ENCODE measurements around the gene SNX3.

SNX3 gene

DNA sequence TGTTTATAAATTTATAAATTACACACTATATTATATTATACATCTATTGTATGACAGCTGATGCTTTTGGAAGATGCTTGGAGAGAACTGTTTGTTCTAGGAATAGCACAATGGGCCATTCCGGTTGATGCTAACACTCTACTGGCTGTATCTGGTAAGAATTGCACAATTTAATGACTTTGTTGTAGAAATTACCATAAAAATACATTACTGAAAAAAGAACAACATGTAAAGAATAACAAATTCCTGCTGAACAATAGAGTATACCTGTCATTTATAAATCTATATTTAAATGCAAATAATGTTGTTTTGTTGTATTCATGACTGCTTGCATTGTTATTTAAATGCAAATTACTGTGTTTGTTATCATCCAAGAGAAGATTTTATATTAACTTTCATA lies 80.6 kb downstream of the SNX3 start:
- no peak for DNase-seq (ENCODE audit: low read depth)
- TF ChIP-seq, protein P1, sequence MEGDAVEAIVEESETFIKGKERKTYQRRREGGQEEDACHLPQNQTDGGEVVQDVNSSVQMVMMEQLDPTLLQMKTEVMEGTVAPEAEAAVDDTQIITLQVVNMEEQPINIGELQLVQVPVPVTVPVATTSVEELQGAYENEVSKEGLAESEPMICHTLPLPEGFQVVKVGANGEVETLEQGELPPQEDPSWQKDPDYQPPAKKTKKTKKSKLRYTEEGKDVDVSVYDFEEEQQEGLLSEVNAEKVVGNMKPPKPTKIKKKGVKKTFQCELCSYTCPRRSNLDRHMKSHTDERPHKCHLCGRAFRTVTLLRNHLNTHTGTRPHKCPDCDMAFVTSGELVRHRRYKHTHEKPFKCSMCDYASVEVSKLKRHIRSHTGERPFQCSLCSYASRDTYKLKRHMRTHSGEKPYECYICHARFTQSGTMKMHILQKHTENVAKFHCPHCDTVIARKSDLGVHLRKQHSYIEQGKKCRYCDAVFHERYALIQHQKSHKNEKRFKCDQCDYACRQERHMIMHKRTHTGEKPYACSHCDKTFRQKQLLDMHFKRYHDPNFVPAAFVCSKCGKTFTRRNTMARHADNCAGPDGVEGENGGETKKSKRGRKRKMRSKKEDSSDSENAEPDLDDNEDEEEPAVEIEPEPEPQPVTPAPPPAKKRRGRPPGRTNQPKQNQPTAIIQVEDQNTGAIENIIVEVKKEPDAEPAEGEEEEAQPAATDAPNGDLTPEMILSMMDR (IDR thresholded peaks at IDR 0.05; ENCODE audit: low read depth, low read length, missing control alignments) = no peak
- no peak overlapping the region for H3K4me3 ChIP-seq (ENCODE audit: low read depth, low read length)

DNA sequence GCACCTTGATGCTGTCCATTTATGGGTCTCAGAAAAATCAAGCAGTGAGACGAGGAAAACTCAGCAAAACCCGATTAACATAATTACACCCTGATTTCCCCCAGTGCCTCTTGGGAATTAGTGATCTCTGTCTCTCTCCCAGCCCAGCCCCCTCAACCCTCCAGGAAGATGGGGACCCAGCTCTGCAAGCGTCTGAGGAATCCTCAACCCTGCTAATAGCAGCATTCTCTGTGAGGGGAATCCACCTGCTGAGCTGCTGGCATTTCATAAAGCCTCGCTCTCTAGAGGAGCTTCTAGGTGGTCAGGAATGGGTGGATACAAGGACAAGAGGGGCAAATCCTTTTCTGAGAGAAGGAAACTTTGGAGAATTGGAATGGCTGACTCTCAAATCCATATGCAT lies 81.1 kb downstream of the SNX3 start:
- TF ChIP-seq, protein P1 (IDR thresholded peaks at IDR 0.05; ENCODE audit: low read depth, low read length, missing control alignments) = no peak
- DNase-seq (ENCODE audit: low read depth) = no peak
- no peak overlapping the region for H3K4me3 ChIP-seq (ENCODE audit: low read depth, low read length)

DNA sequence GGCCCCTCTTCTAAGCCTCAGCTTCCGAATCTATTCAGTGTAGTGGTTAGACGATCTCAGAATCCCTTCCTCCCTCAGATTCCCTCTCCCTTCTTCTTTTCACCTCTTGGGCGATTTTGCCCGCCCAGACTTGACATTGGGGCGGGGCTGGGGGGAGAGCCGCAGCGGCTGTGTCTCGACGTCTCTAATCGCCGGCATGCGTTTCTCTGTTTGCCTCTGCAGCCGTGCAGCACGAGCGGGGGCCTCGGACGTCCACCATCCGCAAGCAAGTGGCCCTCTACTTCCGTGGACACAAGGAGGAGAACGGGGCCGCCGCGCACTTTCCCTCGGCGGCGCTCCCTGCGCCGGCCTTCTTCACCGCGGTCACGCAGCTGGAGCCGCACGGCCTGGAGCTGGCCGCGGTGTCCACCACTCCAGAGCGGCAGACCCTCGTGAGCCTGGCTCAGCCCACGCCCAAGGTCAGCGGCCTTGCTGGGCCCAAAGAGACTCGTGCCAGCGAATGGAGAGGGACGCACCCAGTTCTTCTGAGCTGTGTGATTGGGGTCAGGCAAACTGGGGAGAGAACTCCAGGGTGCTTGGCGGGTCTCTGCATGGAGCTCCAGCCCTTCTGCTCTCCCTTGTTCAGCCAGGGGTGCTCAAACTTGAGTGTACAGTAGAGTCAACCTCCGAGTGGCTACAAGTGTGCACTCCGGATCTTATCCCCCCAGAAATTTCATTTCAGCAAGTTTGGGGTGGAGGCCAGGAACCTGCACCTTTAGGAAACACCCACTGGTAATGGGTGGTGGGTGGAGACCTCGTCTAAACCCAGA lies 84.4 kb downstream of the SNX3 start:
- no peak overlapping the region for H3K4me3 ChIP-seq (ENCODE audit: low read depth, low read length)
- TF ChIP-seq, protein P1 (IDR thresholded peaks at IDR 0.05; ENCODE audit: low read depth, low read length, missing control alignments) = no peak
- DNase-seq (ENCODE audit: low read depth) = no peak

DNA sequence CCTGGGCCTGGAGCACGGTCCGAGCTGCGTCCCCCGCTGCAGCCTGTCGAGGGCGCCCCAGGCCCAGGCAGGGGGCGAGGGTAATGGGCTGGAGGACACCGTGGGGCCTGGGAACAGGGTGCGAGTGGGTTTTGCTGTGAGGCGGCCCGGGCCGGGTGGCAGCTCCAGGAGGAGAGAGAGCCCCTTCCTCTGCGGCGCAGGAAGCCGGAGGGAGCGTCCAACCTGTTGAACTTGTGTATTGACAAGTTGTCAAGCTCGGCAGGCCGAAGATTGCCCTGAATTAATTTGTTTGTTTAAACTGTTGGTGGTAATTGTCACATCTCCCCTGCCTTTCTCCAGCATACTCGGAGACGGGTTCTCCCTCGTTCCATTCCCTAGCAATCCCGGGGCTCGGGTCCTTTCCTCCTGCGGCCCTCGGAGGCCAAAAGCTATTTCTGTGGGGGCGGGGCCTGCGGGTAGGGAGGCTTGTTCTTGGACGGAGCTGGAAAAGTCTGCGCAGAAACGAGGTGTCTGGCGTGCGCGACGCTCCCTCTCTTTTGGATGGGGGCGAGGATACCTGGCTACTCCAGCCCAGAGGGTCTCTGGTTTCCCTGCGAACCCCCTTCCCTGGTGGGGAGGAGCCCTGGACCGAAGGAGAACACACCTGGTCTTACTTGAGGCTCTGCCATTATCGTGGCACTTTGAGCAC lies 85.1 kb downstream of the SNX3 start:
- no peak for DNase-seq (ENCODE audit: low read depth)
- H3K4me3 ChIP-seq (ENCODE audit: low read depth, low read length) = no peak overlapping the region
- TF ChIP-seq, protein P1 (IDR thresholded peaks at IDR 0.05; ENCODE audit: low read depth, low read length, missing control alignments) = peak; percentile 40

DNA sequence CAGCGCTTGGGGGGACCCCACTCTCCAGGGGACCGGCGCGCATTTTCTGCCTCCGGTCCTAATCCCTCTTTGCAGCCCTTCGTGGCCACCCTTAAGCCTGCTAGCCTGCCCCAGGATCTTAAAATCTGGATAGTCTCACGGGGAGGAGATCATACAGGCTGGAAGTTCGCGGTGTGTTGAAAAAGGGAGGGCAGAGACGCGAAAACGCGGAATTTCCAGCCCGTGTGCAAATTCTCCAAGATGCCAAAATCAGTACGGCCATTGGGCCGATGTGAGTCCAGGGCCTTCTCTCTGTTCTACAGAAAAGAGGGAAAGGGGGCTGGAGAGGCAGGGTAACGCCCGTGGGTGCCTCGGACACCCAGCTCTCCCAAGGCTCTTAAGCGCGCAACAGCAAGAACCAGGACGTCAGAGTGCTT lies 85.7 kb downstream of the SNX3 start:
- H3K4me3 ChIP-seq (ENCODE audit: low read depth, low read length) = no peak overlapping the region
- TF ChIP-seq, protein P1 (IDR thresholded peaks at IDR 0.05; ENCODE audit: low read depth, low read length, missing control alignments) = no peak
- no peak for DNase-seq (ENCODE audit: low read depth)

DNA sequence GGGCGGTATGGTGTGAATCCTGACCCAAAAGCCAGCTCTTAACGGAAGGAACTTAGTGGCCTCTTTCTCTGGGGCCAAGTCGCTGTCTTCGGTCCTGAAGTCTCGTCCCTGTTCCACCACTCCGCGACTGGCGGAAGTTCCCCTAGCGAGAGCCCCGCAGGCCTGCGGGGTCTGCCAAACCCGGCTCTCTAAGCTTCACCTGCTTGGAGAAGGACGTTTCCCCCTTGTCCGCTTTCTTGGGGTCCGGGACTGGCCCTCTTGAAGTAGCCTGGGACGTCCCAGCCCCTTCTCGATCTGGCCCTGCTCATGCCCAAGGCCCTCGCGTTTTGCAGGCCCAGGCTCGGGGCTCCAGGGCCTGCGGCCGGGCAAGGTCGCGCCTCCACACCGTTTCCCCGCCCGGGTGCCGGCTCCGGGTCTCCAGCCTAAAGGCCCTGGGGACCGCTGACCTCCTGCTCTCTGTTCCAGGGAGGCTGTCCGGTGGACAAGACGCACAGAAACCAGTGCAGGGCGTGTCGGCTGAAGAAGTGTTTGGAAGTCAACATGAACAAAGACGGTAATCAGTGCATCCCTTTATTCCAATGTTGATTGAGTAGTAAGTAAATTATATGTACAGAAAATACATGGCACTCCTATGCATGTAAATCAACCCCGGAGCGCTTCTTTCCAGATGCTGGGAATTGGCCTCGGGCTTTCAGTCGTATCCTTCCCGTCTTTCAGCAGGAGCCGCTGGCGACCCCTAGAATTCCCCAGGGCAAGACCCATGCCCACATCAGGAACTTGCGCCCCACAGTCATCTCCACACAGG lies 86.3 kb downstream of the SNX3 start:
- DNase-seq (ENCODE audit: low read depth) = no peak
- TF ChIP-seq, protein P1 (IDR thresholded peaks at IDR 0.05; ENCODE audit: low read depth, low read length, missing control alignments) = no peak
- no peak overlapping the region for H3K4me3 ChIP-seq (ENCODE audit: low read depth, low read length)

Measured in GM12864 (cell line).